NT2/D1 (cell line): ENCODE results near the gene PAK5.

Experiments
- SUZ12 ChIP-seq: IDR thresholded peaks from 2 replicates; pipeline ENCODE4 v1.6.1; 2011; ENCODE audit not compliant: insufficient read length, insufficient read depth; ENCODE audit errors: extremely low read depth
- ZNF274 ChIP-seq: IDR thresholded peaks from 2 replicates; pipeline ENCODE4 v1.6.1; 2011; ENCODE audit warnings: mild to moderate bottlenecking, low read depth, low read length

GRCh38 chr20:9672981-9673380, 165.9 kb downstream of the PAK5 start:
- TF ChIP-seq SUZ12 = no peak
- no peak for TF ChIP-seq ZNF274
